Ovary (tissue), 10 donors: ENCODE results near the gene ASB9. TPM values are rescaled to one million over a fixed set of nuclear protein-coding genes. Genes with fewer than 3 reads are reported as not detected.

ENCODE experiments used
- DNase-seq, 5 donors: peaks; one replicate each; pipeline ENCODE4 v3.0.0-alpha.2; 2019 to 2020
- H3K27ac ChIP-seq, 2 donors: fragments of 200-600 bp; one replicate each; pipeline versions ENCODE4 v1.5.1 to v1.8.0; 2019 to 2022
- H3K27me3 ChIP-seq: fragments of 200-600 bp; one replicate; pipeline ENCODE4 v1.8.0; 2022
- H3K36me3 ChIP-seq: fragments of 200-600 bp; sonication (generic); one replicate; pipeline ENCODE4 v1.5.1; 2019
- H3K4me1 ChIP-seq: one replicate; pipeline ENCODE4 v1.8.1; 2013; ENCODE audit warnings: mild to moderate bottlenecking, moderate library complexity; ENCODE audit not compliant: insufficient read depth
- H3K4me3 ChIP-seq: fragments of 200-600 bp; sonication (generic); one replicate; pipeline ENCODE4 v1.5.1; 2017
- H3K9me3 ChIP-seq, 2 donors: fragments of 200-600 bp in 1 of 2; sonication (generic) in 1 of 2; one replicate each; pipeline versions ENCODE4 v1.5.1 to v1.8.1; 2013 to 2019; ENCODE audit warnings: mild to moderate bottlenecking in 1 of 2, moderate library complexity in 1 of 2
- EP300 ChIP-seq: sonication (generic); formaldehyde crosslinking; IDR thresholded peaks from one replicate; pipeline ENCODE4 v1.6.1; 2017; ENCODE audit warnings: antibody characterized with exemption
- POLR2A ChIP-seq: fragments of 450-650 bp; IDR thresholded peaks from one replicate; pipeline ENCODE4 v1.6.1; 2017; ENCODE audit warnings: antibody characterized with exemption, mild to moderate bottlenecking, moderate library complexity
- WGBS, 3 donors: extraction: QIAGEN DNeasy Blood & Tissue Kit in 1 of 3; methylation state at CpG; one replicate each; pipeline versions ENCODE4 v1.1.5 to v1.1.7; 2013 to 2017; 5-methylcytosine and 5-hydroxymethylcytosine counted together
- intact Hi-C, 4 donors: fragments of 100-400 bp; cut with DNase I; formaldehyde crosslinking; loops; one replicate each; pipeline versions ENCODE4 v1.11.0 to v1.15.1; 2022 to 2023
- long read RNA-seq, 3 donors: library from polyadenylated mRNA in 2 of 3; unstranded in 2 of 3; transcript quantifications; one replicate each; pipeline ENCODE4 v2.0.0 and lab custom pipeline, GENCODE V29; 2021 to 2026
- polyA plus RNA-seq, 2 donors: library from polyadenylated mRNA; stranded (reverse); fragments of 200-250 nt in 1 of 2; fragments of 350-450 nt in 1 of 2; fragmentation: Illumina TruSeq in 1 of 2; extraction: RNeasy Lipid Tissue Mini Kit (QIAGEN cat#74804) in 1 of 2; gene quantifications; one replicate each; pipeline ENCODE4 v1.2.3, GENCODE V29; 2013 to 2014
- total RNA-seq, 7 donors: library from RNA; depleted of rRNA in 2 of 7; stranded (reverse); fragments of >200 nt in 2 of 7; fragmentation: NEBNext Ultra II Directional in 3 of 7; extraction: Animal tissue kit (Norgen Biotek cat#: 25700) in 3 of 7; gene quantifications; one replicate each; pipeline versions ENCODE4 v1.1.0 to v1.2.4, GENCODE V29; 2016 to 2023
- TF ChIP-seq, protein P1 (sequence below), 3 donors: fragments of 450-650 bp in 2 of 3; fragments of 200-600 bp in 1 of 3; IDR thresholded peaks; one replicate each; pipeline versions ENCODE4 v1.5.1 to v1.8.0; 2016 to 2022; ENCODE audit warnings: antibody characterized with exemption in 3 of 3, mild to moderate bottlenecking in 1 of 3
- donor health status: DM: no; HTN: no; CAD: no; lungs with moderate emphysema.
- donor health status: DM: no; HTN: no; CAD: no.
- donor health status: Bipolar disorder and iron deficiency.
- donor health status: DM: yes; HTN: yes; CAD: no.
- donor health status: DM: no; HTN: no; CAD: no.
- donor health status: DM: yes; HTN: yes; CAD: no.

ASB9 gene
- total RNA-seq (1 to 10 TPM in 2 of 7 donors, under 1 TPM in 5; 0.20 to 2.1 (median 0.97) TPM), polyA plus RNA-seq (1 to 10 TPM; 1.2 to 2.1 TPM)
- long read RNA-seq, donor 1, partial matches to known transcripts = 0 of 1 reads
- long read RNA-seq, donor 1, other reads (novel, unspliced or antisense) = 0 of 1 reads
- long read RNA-seq, donor 2, partial matches to known transcripts = 0 of 2 reads
- long read RNA-seq, donor 2, other reads (novel, unspliced or antisense) = 0 of 2 reads
- long read RNA-seq, donor 3, partial matches to known transcripts = 0 of 3 reads
- long read RNA-seq, donor 3, other reads (novel, unspliced or antisense) = 2 of 3 reads

GRCh38 chrX:15269618-15270521 lies at the start of gene ASB9:
Gene ASB9 (minus strand): TSS chrX:15270083. CDS start chrX:15269874, 209 bp downstream.
- no peaks in the 10 kb centered on the region for H3K36me3 ChIP-seq
- WGBS, 3 donors = 30 to 45% (median 33%) methylated on average over 15 of the region's 15 CpGs
- no peak within 1 kb of the TSS for H3K4me3 ChIP-seq
- no peaks in the 10 kb centered on the region for H3K4me1 ChIP-seq
- intact Hi-C loops = no loop called here
- DNase-seq = no peak
- H3K27me3 ChIP-seq = no peaks in the 10 kb centered on the region
- no peak within 1 kb of the TSS for H3K27ac ChIP-seq
- TF ChIP-seq EP300 (no peak), POLR2A (no peak)
- TF ChIP-seq, protein P1, sequence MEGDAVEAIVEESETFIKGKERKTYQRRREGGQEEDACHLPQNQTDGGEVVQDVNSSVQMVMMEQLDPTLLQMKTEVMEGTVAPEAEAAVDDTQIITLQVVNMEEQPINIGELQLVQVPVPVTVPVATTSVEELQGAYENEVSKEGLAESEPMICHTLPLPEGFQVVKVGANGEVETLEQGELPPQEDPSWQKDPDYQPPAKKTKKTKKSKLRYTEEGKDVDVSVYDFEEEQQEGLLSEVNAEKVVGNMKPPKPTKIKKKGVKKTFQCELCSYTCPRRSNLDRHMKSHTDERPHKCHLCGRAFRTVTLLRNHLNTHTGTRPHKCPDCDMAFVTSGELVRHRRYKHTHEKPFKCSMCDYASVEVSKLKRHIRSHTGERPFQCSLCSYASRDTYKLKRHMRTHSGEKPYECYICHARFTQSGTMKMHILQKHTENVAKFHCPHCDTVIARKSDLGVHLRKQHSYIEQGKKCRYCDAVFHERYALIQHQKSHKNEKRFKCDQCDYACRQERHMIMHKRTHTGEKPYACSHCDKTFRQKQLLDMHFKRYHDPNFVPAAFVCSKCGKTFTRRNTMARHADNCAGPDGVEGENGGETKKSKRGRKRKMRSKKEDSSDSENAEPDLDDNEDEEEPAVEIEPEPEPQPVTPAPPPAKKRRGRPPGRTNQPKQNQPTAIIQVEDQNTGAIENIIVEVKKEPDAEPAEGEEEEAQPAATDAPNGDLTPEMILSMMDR (IDR thresholded peaks at IDR 0.05) = no peak
- no peaks in the 10 kb centered on the region for H3K9me3 ChIP-seq

DNA sequence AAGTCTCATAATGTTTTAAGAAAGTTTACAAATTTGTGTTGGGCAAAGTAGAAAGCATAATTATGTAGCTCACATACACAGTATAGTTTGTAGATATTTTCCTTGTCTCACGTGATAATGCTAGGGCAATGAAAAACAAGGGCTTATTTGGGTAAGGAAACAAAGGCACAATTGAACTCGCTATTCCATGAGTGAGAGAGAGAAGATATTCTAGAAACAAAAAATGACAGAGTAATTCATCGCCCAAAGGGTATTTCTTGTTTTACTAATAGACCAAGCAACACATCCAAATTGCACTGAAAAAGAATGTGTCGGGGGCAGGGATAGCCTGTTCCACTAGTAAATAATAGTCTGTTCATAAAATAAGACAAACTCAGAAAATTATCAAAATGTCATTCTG lies 49.2 kb upstream of the ASB9 start:
- DNase-seq = no peak
- H3K9me3 ChIP-seq = no peaks in the 10 kb centered on the region
- no peaks in the 10 kb centered on the region for H3K36me3 ChIP-seq
- intact Hi-C loops = no loop called here
- TF ChIP-seq EP300 = no peak
- no peak overlapping the region for H3K4me3 ChIP-seq
- WGBS, 3 donors = 78 to 81% (median 79%) methylated on average over 4 of the region's 4 CpGs
- H3K27ac ChIP-seq = no peak overlapping the region
- H3K27me3 ChIP-seq = no peaks in the 10 kb centered on the region
- H3K4me1 ChIP-seq = no peaks in the 10 kb centered on the region

GRCh38 chrX:15315509-15315908 lies 45.6 kb upstream of the ASB9 start, which contains the start of gene ASB11:
Gene ASB11 (minus strand): TSS chrX:15315640. CDS start chrX:15315605, 35 bp downstream.
- no peak for DNase-seq
- Histone ChIP-seq H3K36me3 (no peaks in the 10 kb centered on the region), H3K27ac (no peak within 1 kb of the TSS), H3K4me3 (no peak within 1 kb of the TSS), H3K9me3 (no peaks in the 10 kb centered on the region), H3K4me1 (no peaks in the 10 kb centered on the region), H3K27me3 (no peaks in the 10 kb centered on the region)
- TF ChIP-seq EP300 (no peak), POLR2A (no peak)
- TF ChIP-seq, protein P1 (IDR thresholded peaks at IDR 0.05) = no peak
- 26 to 39% (median 36%) methylated on average over 3 of the region's 3 CpGs for WGBS, 3 donors
- intact Hi-C loops = no loop called here

DNA sequence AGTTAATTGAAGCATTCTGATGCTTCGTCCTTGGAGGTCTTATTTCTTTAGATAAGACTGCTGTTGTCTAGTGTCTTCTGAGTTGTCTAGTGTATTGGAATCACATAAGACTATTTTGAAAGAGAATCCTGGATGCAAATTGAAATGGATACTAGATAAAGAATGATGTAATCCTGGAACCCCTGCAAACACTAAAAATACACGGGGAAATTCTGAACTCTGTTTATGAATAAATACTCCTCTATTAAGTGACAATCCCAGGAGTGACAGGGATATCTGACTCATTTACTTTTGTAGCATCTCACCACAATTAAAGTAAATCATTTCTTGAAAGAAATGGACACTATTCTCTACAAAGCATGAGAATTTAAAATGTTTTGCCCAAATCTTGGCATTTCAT lies 44.6 kb upstream of the ASB9 start:
- 39 to 42% (median 41%) methylated on average over 2 of the region's 2 CpGs for WGBS, 3 donors
- DNase-seq = no peak
- intact Hi-C loops = no loop called here
- H3K27ac ChIP-seq = no peak overlapping the region
- TF ChIP-seq, protein P1 (IDR thresholded peaks at IDR 0.05) = no peak
- TF ChIP-seq POLR2A = no peak
- TF ChIP-seq EP300 = no peak
- H3K36me3 ChIP-seq = no peaks in the 10 kb centered on the region
- no peaks in the 10 kb centered on the region for H3K9me3 ChIP-seq
- H3K4me3 ChIP-seq = no peak overlapping the region
- H3K4me1 ChIP-seq = no peaks in the 10 kb centered on the region
- no peaks in the 10 kb centered on the region for H3K27me3 ChIP-seq
